Measurements from ENCODE around the gene GRM4.
"Not testable (repeated sequence)": the region's sequence is repeated elsewhere in the genome, so short reads cannot be mapped to it uniquely, and the experiment has no call there.

Gene GRM4

DNA sequence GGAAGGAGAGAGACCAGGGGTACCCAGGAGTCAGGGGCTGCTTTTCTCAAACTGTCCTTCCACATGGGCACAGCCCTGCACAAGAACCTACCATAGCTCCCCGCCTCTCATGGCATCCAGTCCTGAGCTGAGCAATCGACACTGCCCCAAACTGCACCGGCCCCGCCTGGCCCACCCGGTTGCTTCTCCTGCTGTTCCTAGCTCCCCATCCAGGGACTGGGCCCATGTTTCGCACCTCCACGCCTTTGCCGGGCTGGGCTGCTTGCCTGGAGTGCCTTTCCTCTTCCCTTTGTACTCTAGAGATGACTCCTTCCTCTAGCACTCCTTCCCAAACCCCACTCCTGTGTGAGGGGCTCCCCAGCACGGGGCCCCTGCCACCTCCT is 123.0 kb downstream of the GRM4 start:
- no peak for DNase-seq (ENCODE audit: low read depth in 2 of 2)

DNA sequence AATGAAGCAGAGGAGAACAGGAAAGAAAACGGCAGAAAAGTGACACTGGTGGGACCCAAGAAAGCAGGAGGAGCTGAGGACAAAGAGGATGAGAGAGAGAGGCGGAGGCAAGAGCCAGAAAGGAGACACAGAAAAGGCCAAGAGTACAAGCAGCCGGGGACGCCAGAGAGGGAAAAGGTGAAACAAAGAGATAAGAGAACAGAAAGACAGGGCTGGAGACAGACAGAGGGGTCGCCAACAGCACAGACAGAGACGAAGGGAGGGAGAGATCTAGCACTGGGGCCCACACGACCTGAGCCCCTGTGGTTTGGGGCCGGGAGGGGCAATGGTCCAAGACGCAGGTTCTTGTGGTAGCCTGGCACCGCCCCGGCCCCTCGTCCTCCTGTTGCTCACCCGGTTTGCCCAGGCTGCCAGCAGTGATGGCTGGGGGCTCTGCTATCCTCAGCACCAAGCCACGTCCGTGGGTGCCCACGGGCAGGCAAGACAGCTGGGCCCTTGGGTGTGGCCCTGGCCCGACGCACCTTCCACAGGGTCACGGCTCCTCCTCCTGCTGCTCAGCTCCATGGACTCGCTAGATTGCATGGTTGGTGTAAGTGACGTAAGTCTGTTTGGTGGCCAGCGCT is 123.5 kb downstream of the GRM4 start:
- no peak for DNase-seq (ENCODE audit: low read depth in 2 of 2)

DNA sequence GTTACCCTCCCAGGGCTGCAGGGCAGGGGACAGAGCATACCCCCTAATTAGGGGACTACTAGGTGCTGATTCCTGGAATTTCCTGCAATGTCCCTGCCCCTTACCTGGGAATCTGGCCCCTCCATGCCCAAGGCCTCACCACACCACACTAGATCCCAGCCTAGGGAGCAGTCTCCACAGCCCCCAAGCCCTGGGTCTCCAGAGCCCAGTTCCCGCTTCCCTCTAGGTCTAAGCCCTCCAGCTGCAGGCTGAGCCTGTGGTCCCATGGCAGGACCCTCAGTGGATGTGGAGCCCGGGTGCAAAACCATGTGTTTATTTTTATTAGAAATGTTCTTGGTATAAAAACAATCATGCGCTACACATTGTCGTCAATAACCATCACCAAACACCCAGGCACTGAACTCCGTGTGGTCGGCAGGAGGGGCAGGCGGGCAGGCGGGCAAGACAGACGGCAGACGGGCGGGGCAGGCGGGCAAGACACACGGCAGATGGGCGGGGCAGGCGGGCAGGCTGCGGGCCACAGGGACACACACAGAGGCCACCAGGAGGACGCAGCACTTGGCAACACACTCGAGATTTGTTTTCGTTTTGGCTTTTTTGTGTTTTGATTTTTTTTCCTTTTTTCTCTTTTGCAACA is 124.2 kb downstream of the GRM4 start:
- no peak for DNase-seq (ENCODE audit: low read depth in 2 of 2)

DNA sequence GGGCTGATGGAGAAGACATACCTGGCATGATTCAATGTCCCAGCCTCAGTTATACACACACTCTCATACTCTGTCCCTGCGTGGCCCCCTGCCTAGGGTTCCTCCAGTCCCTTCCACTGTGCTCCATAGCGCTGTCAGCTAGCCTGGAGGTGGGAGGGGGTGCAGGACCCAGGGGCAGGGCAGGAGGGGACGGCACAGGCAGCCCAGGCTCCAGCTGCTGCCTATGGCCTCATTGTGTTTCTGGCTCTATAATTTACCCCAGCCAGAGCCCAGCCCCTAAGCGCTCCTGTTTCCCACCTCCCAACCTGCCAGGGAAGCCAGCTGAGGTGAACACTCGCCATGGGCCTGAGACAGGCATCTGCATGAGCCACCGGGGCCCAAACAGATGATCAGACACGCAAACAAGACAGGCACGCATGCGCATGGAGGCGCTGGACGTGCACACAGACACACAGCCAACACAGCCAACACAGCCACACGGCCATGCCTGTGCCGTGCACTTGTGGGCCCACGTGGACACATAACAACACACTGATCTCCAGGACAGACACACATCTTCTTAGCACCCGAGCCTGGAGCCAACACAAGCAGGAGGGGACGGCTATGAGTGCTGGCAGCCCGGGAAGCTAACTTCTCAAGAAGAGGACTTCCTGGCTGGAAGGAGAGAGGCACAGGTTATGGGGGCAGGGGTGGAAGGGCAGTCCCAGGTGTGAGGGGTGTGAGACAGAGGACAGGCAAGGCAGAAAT is 124.9 kb downstream of the GRM4 start:
- no peak for DNase-seq (ENCODE audit: low read depth in 2 of 2)

DNA sequence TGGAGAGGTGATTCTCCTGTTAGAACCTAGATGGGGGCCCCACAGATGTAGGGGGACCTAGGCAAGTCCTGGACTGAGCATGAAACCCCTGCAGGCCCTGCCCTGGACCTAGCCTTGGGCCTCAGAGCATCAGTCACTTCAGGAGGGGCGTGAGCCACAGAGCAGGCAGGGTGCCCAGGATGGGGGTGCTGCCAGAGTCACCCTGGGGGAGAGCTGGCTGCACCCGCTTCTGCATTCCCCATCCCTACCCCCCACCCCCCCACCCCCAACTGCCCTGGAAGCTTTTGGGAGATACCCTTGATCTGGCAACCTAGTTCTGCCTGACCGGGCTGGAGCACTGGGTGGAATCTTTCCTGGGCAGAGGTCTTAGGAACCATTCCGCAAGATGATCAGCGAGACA is 125.6 kb downstream of the GRM4 start:
- no peak for DNase-seq (ENCODE audit: low read depth in 2 of 2)

DNA sequence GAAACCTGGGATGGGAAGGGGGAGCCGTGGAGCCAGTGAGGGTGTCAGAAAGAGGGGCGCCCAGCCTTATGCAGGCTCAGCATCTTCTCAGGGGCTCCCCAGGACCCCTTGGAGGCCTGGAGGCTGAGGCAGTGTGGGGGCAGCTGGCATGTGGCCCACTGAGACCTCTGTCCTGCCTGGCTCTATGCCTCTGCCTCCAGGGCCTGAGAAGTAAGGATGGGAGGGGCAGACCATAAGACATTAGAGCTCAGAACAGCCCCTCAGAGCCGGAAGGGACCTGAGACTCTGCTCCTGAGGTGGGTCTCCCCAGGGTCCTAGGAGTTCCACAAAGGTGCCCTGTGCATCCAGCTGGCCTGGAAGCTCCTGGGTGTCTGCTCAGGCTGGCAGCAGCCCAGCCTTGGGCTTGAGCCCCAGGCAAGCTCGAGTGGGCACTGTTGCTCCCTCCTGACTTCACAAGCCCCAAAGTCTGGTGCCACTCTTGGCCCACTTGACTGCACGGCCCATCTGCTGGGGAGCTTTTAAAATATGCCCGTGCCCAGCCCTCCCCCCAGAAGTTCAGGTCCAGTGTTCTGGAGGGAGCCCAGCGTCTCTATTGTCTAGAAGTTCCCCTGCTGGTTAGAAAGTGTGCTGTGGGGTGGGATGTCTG is 126.8 kb downstream of the GRM4 start:
- DNase-seq (ENCODE audit: low read depth in 2 of 2): no peak

DNA sequence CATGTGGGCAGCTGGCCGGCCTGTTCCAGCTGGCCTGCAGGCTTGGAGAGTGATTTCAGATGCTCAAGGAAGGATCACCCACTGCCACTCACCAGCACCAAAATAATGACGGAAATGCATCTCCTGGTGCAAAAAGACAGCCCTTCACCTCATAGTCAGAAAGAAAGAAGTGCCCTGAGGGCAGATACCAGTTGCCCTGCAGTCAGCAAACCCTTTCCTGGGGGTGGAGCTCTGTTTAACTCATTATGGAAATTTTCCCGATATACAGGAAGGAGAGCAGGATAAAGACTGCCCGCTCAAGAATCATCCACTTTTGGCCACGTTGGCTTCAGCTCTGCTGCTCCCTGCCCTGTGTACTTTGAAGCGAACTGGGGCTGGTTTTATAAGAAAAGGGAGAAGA is 127.9 kb downstream of the GRM4 start:
- DNase-seq (ENCODE audit: low read depth in 2 of 2): no peak

DNA sequence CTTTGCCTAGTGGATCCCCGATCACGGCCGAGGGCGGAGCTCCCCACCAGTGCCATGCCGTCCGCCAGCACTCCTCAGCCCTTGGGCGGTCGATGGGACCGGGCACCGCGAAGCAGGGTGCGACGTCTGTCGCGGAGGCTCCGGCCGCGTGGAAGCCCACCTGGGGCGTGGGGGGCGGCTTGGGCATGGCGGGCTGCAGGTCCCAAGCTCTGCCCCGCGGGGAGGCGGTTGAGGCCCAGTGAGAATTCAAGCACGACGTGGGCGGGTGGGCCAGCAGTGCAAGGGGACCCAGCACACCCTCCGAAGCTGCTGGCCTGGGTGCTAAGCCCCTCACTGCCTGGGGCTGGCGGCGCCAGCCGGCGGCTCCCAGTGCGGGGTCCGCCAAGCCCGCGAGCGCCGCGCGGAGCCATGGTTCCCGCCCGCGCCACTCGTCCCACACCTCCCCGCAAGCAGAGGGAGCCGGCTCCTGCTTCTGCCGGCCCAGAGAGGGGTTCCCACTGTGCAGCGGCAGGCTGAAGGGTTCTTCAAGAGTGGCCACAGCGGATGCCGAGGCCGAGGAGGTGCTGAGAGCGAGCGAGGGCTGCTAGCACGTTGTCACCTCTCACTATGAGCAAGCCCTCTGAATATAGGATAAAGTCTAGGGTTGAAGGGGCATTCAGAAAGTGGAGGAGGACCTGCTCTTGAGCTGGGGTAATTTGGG is 128.6 kb downstream of the GRM4 start:
- DNase-seq (ENCODE audit: low read depth in 2 of 2): no peak

DNA sequence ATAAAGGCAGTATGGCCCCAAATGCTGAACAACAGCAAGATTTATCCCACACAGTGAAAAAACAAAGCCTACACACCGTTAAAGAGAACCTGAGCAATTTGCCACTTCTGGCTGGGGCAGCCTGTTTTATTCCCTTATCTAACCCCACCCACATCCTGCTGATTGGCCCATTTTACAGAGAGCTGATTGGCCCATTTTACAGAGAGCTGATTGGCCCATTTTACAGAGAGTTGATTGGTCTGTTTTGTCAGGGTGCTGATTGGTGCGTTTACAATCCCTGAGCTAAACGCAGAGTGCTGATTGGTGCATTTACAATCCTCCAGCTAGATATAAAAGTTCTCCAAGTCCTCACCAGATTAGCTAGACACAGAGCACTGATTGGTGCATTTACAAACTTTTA is 129.3 kb downstream of the GRM4 start:
- DNase-seq (ENCODE audit: low read depth in 2 of 2): not testable (repeated sequence)

DNA sequence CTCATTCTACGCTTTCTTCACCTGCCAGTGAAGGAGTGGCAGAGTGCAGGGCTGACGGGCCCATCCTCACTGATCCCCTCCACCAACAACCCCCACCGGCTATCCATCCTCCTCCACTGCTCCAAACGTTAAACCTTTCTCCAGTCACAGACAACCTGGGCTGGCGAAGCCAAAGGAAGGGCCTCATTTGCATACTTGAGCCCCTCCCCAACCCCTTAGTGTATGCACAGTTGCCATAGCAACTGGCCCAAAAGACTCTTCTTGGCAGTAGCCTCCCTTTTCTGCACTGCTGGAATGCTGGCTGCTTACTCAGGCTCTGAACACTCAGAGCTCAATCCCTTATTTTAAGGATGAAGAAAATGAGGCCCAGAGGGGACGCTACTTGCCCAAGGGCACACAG is 130.3 kb downstream of the GRM4 start:
- DNase-seq (ENCODE audit: low read depth in 2 of 2): no peak

DNA sequence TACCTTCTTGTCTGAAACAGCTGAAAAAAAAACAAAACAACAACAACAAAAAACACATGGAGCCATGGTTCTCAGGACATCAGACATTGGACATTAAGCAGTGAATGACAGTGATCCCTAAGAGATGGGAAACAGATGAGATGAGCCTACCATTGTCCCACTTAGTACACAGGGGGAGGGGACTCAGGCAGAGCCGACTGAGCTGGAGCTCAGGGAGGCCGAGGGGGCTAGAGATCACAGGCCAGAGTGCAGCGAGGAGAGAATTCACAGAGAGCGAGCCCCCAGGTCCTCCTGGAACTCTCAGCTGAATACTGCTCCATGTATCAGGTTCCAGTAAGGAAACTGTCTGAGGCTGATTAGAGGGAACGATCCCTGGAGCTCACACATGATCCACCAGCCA is 134.6 kb downstream of the GRM4 start:
- no peak for DNase-seq (ENCODE audit: low read depth in 2 of 2)

DNA sequence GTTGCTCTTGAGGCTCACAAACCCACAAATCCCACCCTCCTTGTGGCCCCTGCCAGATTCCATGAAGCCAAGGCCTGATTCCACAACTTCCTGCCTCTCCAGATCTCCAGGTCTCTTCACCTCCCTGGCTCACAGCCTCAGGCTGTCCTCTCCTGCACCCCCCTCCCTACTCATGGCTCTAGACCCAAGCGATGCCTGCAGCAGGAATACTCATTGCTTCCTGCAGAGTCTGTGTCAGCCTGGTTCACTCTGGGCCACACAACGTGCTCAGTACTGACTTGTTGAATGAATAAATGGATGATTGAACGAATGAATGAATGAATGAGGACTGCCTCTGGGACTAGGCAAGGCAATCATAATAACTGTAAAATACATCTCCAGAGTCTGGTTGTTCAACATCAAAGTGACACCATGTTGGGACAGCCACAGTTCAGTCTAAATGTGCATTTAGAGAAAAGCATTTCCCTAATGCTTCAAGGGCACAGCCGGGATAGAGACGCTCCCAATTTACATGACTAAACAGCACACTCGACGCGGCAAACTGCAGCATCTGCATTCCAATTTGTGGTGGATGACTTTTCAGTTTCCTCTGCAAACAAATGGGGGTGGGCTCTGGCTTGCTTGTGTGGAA is 139.9 kb downstream of the GRM4 start:
- no peak for DNase-seq (ENCODE audit: low read depth in 2 of 2)

DNA sequence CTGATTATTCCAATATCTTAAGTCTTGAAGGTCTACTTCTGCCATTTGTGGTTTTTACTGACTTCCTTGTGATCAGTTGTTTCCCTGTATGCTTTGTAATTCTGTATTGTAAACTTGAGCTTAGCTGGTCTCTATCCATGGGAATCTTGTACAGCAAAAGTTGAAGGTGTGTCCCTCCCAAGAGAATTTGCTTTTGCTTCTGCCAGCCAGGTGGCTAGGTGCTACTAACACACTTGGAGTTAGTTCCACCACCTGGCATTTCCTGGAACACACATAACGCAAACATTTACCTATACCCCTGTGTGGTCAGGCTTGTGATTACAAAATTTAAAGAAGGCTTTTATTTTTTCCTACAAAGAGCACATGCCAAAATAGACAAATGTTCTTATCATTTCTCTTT is 141.2 kb downstream of the GRM4 start:
- DNase-seq (ENCODE audit: low read depth in 2 of 2): no peak

DNA sequence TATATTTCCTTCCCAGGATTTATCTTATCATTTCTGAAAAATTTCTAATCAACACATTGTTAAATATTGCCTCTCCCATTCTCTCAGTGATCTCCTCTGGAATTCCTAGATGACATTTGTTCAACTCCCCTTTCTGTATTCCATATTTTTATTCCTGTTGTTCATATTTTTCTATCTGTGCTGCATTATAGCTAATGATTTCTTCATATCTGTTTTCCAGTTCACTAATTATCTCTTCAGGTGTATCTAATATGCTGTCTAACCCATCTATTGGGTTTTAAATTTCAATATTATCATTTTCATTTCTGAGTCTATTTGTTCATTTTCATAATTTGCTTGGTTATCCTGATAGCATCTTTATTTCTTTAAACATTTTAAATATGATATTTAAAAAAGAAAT is 141.9 kb downstream of the GRM4 start:
- no peak for DNase-seq (ENCODE audit: low read depth in 2 of 2)

DNA sequence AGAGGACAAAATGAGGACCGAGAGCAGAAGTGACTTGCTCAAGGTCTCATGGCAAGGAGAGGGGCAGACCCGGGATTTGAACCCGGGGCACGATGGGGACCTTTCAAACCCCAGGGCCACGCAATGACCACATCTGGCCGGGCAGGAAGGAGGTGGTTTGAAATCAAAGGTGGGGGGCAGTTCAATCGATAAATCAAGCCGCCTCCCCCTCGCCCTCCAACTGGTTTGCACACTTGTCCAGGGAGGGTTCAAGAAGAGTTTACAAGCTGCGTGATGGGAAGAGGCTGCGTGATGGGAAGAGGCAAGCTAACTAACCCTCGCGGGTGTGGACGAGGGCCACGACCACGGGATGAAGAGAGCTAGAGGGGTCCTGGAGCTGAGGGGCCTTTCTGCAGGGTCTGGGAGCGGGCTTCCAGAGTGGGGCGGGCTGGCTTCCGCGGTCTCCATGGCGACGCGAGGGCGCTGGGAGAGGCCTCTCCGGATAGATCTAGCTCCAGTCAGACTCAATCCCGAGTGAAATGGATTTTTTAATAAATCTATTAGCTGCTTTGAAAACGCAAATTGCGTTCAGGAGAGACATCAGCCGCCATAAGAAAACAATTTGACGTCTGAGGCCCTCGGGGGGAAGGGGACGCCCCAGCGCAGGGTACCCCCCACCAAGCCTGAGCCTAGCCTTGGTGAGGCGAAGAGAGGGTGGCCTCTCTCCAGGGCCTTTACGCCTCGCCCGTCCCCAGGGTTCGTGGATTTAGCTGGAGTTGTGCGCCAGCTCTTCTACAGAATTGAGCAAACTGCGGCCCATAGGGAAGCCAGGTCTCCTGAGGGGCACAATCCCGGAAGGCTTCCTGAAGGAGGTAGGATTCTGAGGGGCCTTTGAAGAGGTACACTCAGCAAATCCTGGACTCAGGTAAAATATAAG is 143.9 kb downstream of the GRM4 start:
- DNase-seq (ENCODE audit: low read depth in 2 of 2): no peak

DNA sequence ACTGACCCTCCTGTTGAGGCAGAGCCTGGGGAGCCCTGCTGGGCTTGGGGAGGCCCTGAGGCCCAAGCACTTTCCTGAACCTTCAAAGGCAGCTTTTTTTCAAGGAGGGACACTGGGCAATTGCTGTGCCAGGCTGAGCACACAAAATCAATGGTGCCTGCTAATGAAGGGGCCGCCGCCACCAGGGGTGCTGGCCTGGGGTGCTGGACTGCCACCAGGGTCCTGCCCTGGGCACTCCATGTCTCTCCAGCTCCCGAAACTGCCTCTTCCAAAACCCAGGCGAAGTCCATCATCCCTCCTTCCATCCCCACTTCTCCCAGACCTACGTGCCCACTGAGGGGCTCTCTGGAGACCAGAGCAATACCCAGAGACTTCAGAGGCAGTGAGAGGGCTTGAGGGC is 145.6 kb downstream of the GRM4 start:
- no peak for DNase-seq (ENCODE audit: low read depth in 2 of 2)

DNA sequence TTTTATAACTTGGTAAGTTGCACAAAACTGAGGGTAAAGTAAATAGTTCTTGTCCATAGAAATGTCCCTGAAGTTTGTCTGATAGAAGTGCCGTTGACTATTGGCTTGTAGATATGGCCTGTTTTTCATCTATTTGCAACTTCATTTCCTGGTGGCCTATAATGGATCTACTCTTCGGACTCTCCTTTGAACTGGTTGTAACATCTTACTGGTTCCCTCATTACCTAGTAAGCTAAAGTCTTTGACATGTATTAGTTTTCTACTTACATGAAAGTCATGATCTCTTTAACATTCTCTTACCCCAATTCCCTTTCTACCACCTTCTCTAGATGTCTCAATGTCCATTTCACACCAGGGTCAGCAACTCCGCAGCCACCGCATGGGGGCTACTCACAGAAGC is 146.3 kb downstream of the GRM4 start:
- DNase-seq (ENCODE audit: low read depth in 2 of 2): no peak

DNA sequence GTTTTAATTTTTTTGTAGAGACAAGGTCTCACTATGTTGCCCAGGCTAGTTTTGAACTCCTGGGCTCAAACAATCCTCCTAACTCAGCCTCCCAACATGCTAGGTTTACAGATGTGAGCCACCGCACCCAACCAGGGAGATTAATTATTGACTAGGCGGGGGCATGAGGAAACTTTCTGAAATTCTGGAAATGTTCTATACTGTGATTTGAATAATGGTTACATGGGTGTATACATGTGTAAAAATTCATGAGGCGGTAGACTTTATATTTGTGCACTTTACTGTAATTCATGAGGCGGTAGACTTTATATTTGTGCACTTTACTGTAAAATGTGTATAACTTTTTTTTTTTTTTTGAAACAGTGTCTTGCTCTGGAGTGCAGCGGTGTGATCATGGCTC is 147.2 kb downstream of the GRM4 start:
- no peak for DNase-seq (ENCODE audit: low read depth in 2 of 2)

DNA sequence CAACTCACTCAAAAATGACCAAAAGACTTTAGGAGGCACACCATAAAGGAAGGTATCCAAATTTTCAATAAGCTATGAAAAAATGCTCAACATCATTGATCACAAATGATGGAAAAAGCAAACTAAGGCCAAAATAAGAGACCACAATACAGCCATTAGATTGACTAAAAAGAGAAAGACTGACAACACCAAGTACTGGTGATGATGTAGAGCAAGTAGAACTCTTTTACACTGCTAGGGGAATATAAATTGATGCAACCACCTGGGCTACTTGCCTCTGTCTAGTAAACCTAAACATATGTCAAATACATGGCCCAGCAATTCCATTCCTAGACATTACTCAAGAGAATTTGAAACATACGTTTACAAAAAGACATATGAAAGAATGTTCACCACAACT is 148.6 kb downstream of the GRM4 start:
- no peak for DNase-seq (ENCODE audit: low read depth in 2 of 2)

DNA sequence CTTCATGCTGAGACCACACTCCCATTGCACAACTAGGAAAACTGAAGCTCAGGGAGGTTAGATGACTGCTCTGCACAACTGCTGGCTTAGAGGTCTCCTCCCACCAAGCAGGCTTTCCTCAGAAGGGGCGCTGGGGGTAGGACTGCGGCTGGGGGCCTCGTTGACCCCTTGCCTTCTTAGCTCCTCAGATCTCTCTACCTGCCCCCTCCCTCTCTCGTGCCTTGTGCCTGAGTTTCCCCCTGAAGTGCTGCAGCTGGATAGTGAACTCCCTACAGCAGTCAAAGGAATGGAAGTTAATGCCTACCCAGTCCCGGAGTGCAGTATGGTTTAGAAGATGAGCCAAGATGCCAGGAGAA is 149.8 kb downstream of the GRM4 start:
- no peak for DNase-seq (ENCODE audit: low read depth in 2 of 2)
